ENCODE results near the gene HEATR1. TPM values are rescaled to one million over a fixed set of nuclear protein-coding genes. Genes with fewer than 3 reads are reported as not detected.
"Not testable (repeated sequence)": the region's sequence is repeated elsewhere in the genome, so short reads cannot be mapped to it uniquely, and the experiment has no call there.

The HEATR1 gene
- polyA plus RNA-seq, 1 of the 3 experiments (the other 2 are of a cell fraction), result 10.6 TPM

GRCh38 chr1:236608930-236609726 lies 4.8 kb upstream of the HEATR1 start:
- no peak overlapping the region for H3K9ac ChIP-seq
- H2AFZ ChIP-seq (ENCODE audit: low read depth), result no peak overlapping the region
- H3K27ac ChIP-seq (ENCODE audit: low read depth in 2 of 2, low read length in 1 of 2), result no peak overlapping the region
- no peak overlapping the region; a peak in 1 of 4 replicates for H3K4me3 ChIP-seq (ENCODE audit: low read depth in 2 of 2, low read length in 1 of 2)
- H3K9me3 ChIP-seq, result no peaks in the 10 kb centered on the region
- peaks cover 2% of the 10 kb centered on the region for H3K79me2 ChIP-seq (ENCODE audit: insufficient read depth)
- H3K9me2 ChIP-seq, result no peaks in the 10 kb centered on the region
- POLR2A ChIA-PET, result interaction anchor here (0.6 kb wide), 2 partner anchors 86 to 162 kb away, joined by 3 to 4 read pairs; partner anchors contain the start of gene LGALS8
- H3K36me3 ChIP-seq (replicated peaks in 1 of 2; ENCODE audit: control insufficient read depth in 1 of 2, insufficient read depth in 2 of 2, low read length in 1 of 2), result no peaks in the 10 kb centered on the region
- TF ChIP-seq SMC3 (IDR thresholded peaks at IDR 0.05; ENCODE audit: low read depth, low read length), result peak; percentile 78
- no peak for TF ChIP-seq MEF2A (IDR thresholded peaks at IDR 0.05; ENCODE audit: borderline replicate concordance, low read depth)
- TF ChIP-seq RAD21 (IDR thresholded peaks at IDR 0.05; ENCODE audit: low read length), result peak; percentile 85
- TF ChIP-seq, protein P1, sequence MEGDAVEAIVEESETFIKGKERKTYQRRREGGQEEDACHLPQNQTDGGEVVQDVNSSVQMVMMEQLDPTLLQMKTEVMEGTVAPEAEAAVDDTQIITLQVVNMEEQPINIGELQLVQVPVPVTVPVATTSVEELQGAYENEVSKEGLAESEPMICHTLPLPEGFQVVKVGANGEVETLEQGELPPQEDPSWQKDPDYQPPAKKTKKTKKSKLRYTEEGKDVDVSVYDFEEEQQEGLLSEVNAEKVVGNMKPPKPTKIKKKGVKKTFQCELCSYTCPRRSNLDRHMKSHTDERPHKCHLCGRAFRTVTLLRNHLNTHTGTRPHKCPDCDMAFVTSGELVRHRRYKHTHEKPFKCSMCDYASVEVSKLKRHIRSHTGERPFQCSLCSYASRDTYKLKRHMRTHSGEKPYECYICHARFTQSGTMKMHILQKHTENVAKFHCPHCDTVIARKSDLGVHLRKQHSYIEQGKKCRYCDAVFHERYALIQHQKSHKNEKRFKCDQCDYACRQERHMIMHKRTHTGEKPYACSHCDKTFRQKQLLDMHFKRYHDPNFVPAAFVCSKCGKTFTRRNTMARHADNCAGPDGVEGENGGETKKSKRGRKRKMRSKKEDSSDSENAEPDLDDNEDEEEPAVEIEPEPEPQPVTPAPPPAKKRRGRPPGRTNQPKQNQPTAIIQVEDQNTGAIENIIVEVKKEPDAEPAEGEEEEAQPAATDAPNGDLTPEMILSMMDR (IDR thresholded peaks at IDR 0.05), result peak; percentile 74
- H4K20me1 ChIP-seq (ENCODE audit: insufficient read depth), result no peaks in the 10 kb centered on the region
- H3K4me2 ChIP-seq, result no peak overlapping the region
- WGBS (ENCODE audit: low lambda C conversion rate), result 10% methylated on average over 5 of the region's 5 CpGs
- no peaks in the 10 kb centered on the region for H3F3A ChIP-seq (replicated peaks; ENCODE audit: insufficient read depth)
- peak; percentile 66 for DNase-seq
- no peaks in the 10 kb centered on the region; the same call in 1 of the 2 replicates for H3K27me3 ChIP-seq (ENCODE audit: insufficient read depth)
- H3K4me1 ChIP-seq (ENCODE audit: control insufficient read depth in 1 of 2, insufficient read depth in 2 of 2, low read depth in 1 of 2, low read length in 1 of 2), result peaks cover 0 to 3% of the 10 kb centered on the region in 2 experiments; a peak in 1 of 4 replicates
- CTCF ChIA-PET, result interaction anchor here (0.6 to 2.8 kb wide), 38 partner anchors 9 to 960 kb away, joined by 3 to 20 read pairs (median 4); no protein-coding TSS in a partner anchor

GRCh38 chr1:236607597-236607996 lies 3.3 kb upstream of the HEATR1 start:
- H3K27ac ChIP-seq (ENCODE audit: low read depth in 2 of 2, low read length in 1 of 2); H3K36me3 ChIP-seq (replicated peaks in 1 of 2; ENCODE audit: control insufficient read depth in 1 of 2, insufficient read depth in 2 of 2, low read length in 1 of 2); H3K9ac ChIP-seq; POLR2A ChIA-PET; H3F3A ChIP-seq (replicated peaks; ENCODE audit: insufficient read depth); DNase-seq; H2AFZ ChIP-seq (ENCODE audit: low read depth); CTCF ChIA-PET; H3K4me3 ChIP-seq (ENCODE audit: low read depth in 2 of 2, low read length in 1 of 2); H3K4me1 ChIP-seq (ENCODE audit: control insufficient read depth in 1 of 2, insufficient read depth in 2 of 2, low read depth in 1 of 2, low read length in 1 of 2); H3K9me3 ChIP-seq; H3K27me3 ChIP-seq (ENCODE audit: insufficient read depth); H3K9me2 ChIP-seq; H4K20me1 ChIP-seq (ENCODE audit: insufficient read depth); H3K4me2 ChIP-seq: not testable (repeated sequence)
- 92% methylated on average over 10 of the region's 10 CpGs for WGBS (ENCODE audit: low lambda C conversion rate)
- H3K79me2 ChIP-seq (ENCODE audit: insufficient read depth), result peaks cover 17% of the 10 kb centered on the region

- Histone ChIP-seq H3K4me3 (ENCODE audit: low read depth in 2 of 2, low read length in 1 of 2) (peak overlapping the region; percentile 74 to 76), H4K20me1 (ENCODE audit: insufficient read depth) (no peaks in the 10 kb centered on the region), H2AFZ (ENCODE audit: low read depth) (peak overlapping the region; percentile 92), H3F3A (replicated peaks; ENCODE audit: insufficient read depth) (no peaks in the 10 kb centered on the region), H3K9ac (peak overlapping the region; percentile 77), H3K79me2 (ENCODE audit: insufficient read depth) (peaks cover 42% of the 10 kb centered on the region), H3K9me2 (no peaks in the 10 kb centered on the region), H3K4me1 (ENCODE audit: control insufficient read depth in 1 of 2, insufficient read depth in 2 of 2, low read depth in 1 of 2, low read length in 1 of 2) (peaks cover 0 to 5% of the 10 kb centered on the region in 2 experiments; a peak in 2 of 4 replicates), H3K9me3 (no peaks in the 10 kb centered on the region), H3K27me3 (ENCODE audit: insufficient read depth) (no peaks in the 10 kb centered on the region), H3K36me3 (replicated peaks in 1 of 2; ENCODE audit: control insufficient read depth in 1 of 2, insufficient read depth in 2 of 2, low read length in 1 of 2) (peaks cover 6 to 17% of the 10 kb centered on the region in 2 experiments), H3K4me2 (peak overlapping the region; percentile 85), H3K27ac (ENCODE audit: low read depth in 2 of 2, low read length in 1 of 2) (peak overlapping the region; percentile 52 to 85; a peak in 3 of 4 replicates)
- no peak for TF ChIP-seq RFX5 (IDR thresholded peaks at IDR 0.05; ENCODE audit: low read length)
- no peak for TF ChIP-seq GATA2 (CRISPR knock-in tag; IDR thresholded peaks at IDR 0.05)
- no peak for TF ChIP-seq NFIC (IDR thresholded peaks at IDR 0.05; ENCODE audit: borderline replicate concordance)
- no peak for TF ChIP-seq RCOR1 (IDR thresholded peaks at IDR 0.05; ENCODE audit: low read length)
- TF ChIP-seq RXRA (IDR thresholded peaks at IDR 0.05; ENCODE audit: borderline replicate concordance, low read depth), result no peak
- CTCF ChIA-PET, result interaction anchor here (0.6 to 2.1 kb wide), 8 partner anchors 27 to 957 kb away, joined by 3 to 10 read pairs (median 4); no protein-coding TSS in a partner anchor
- WGBS (ENCODE audit: low lambda C conversion rate), result 85% methylated on average over 31 of the region's 34 CpGs
- POLR2A ChIA-PET, result interaction anchor here (0.8 to 1.4 kb wide), 4 partner anchors 70 to 190 kb away, joined by 3 to 4 read pairs (median 3); partner anchors contain the start of gene MTR
- no peak for DNase-seq
Observed at GRCh38 chr1:236604905-236605806, 840 bp upstream of the HEATR1 start.
